ENCODE results near the gene XPO4. TPM values are rescaled to one million over a fixed set of nuclear protein-coding genes. Genes with fewer than 3 reads are reported as not detected.

The XPO4 gene
- total RNA-seq, 1 experiment from 2014 or later: 36.3 TPM

- Histone ChIP-seq H3K27ac (ENCODE audit: low read length) (peak within 1 kb of the TSS; percentile 64), H3K9ac (ENCODE audit: low read length) (peak within 1 kb of the TSS; percentile 83), H3K36me3 (ENCODE audit: insufficient read depth, low read length) (peaks cover 32% of the 10 kb centered on the region), H3K9me3 (ENCODE audit: low read length) (peaks cover 13% of the 10 kb centered on the region), H3K4me2 (ENCODE audit: low read depth, low read length, poor library complexity, severe bottlenecking) (peak within 1 kb of the TSS; percentile 81), H2AFZ (ENCODE audit: low read length) (peak within 1 kb of the TSS; percentile 79; the same call in 1 of the 2 replicates), H4K20me1 (ENCODE audit: insufficient read depth, low read depth, low read length) (no peaks in the 10 kb centered on the region), H3K4me3 (ENCODE audit: low read length) (peak within 1 kb of the TSS; percentile 69), H3K27me3 (ENCODE audit: low read length) (no peaks in the 10 kb centered on the region), H3K9me2 (replicated peaks; ENCODE audit: insufficient read depth, low read length) (no peaks in the 10 kb centered on the region), H3K4me1 (ENCODE audit: low read length) (peaks cover 19% of the 10 kb centered on the region), H3K79me2 (ENCODE audit: low read length) (peaks cover 18% of the 10 kb centered on the region)
- DNase-seq: peak; percentile 97
Measured at GRCh38 chr13:20773194-20774080, 129.1 kb downstream of the XPO4 start, which contains the start of gene EEF1AKMT1. EEF1AKMT1 (minus strand) TSS chr13:20773961; CDS start chr13:20757598, 16,363 bp downstream.

- peaks cover 13% of the 10 kb centered on the region for H3K9me3 ChIP-seq (ENCODE audit: low read length)
- peaks cover 32% of the 10 kb centered on the region for H3K36me3 ChIP-seq (ENCODE audit: insufficient read depth, low read length)
- H3K79me2 ChIP-seq (ENCODE audit: low read length): peaks cover 18% of the 10 kb centered on the region
- DNase-seq: no peak
- peak overlapping the region; percentile 64; the same call in 1 of the 2 replicates for H3K27ac ChIP-seq (ENCODE audit: low read length)
- H2AFZ ChIP-seq (ENCODE audit: low read length): no peak overlapping the region; the same call in 1 of the 2 replicates
- H3K9ac ChIP-seq (ENCODE audit: low read length): peak overlapping the region; percentile 83
- H4K20me1 ChIP-seq (ENCODE audit: insufficient read depth, low read depth, low read length): no peaks in the 10 kb centered on the region
- H3K4me1 ChIP-seq (ENCODE audit: low read length): peaks cover 19% of the 10 kb centered on the region
- H3K4me2 ChIP-seq (ENCODE audit: low read depth, low read length, poor library complexity, severe bottlenecking): peak overlapping the region; percentile 81
- no peaks in the 10 kb centered on the region for H3K27me3 ChIP-seq (ENCODE audit: low read length)
- H3K9me2 ChIP-seq (replicated peaks; ENCODE audit: insufficient read depth, low read length): no peaks in the 10 kb centered on the region
- peak overlapping the region; percentile 69 for H3K4me3 ChIP-seq (ENCODE audit: low read length)
Measured at GRCh38 chr13:20772401-20773131, 130.0 kb downstream of the XPO4 start.

- H3K27ac ChIP-seq (ENCODE audit: low read length): no peak overlapping the region
- no peak overlapping the region for H3K4me2 ChIP-seq (ENCODE audit: low read depth, low read length, poor library complexity, severe bottlenecking)
- no peak overlapping the region for H2AFZ ChIP-seq (ENCODE audit: low read length)
- peaks cover 32% of the 10 kb centered on the region for H3K36me3 ChIP-seq (ENCODE audit: insufficient read depth, low read length)
- H3K9me2 ChIP-seq (replicated peaks; ENCODE audit: insufficient read depth, low read length): no peaks in the 10 kb centered on the region
- H3K4me3 ChIP-seq (ENCODE audit: low read length): no peak overlapping the region
- H3K9me3 ChIP-seq (ENCODE audit: low read length): peaks cover 13% of the 10 kb centered on the region
- peaks cover 19% of the 10 kb centered on the region for H3K4me1 ChIP-seq (ENCODE audit: low read length)
- no peaks in the 10 kb centered on the region for H4K20me1 ChIP-seq (ENCODE audit: insufficient read depth, low read depth, low read length)
- DNase-seq: no peak
- H3K27me3 ChIP-seq (ENCODE audit: low read length): no peaks in the 10 kb centered on the region
- peaks cover 18% of the 10 kb centered on the region for H3K79me2 ChIP-seq (ENCODE audit: low read length)
- H3K9ac ChIP-seq (ENCODE audit: low read length): no peak overlapping the region
Measured at GRCh38 chr13:20769834-20770233, 132.7 kb downstream of the XPO4 start.

GRCh38 chr13:20769091-20769490 is 133.5 kb downstream of the XPO4 start:
- Histone ChIP-seq H3K79me2 (ENCODE audit: low read length) (peaks cover 18% of the 10 kb centered on the region), H3K4me2 (ENCODE audit: low read depth, low read length, poor library complexity, severe bottlenecking) (no peak overlapping the region), H3K9me3 (ENCODE audit: low read length) (peaks cover 13% of the 10 kb centered on the region), H3K9me2 (replicated peaks; ENCODE audit: insufficient read depth, low read length) (no peaks in the 10 kb centered on the region), H2AFZ (ENCODE audit: low read length) (no peak overlapping the region), H3K4me1 (ENCODE audit: low read length) (peaks cover 16% of the 10 kb centered on the region), H3K4me3 (ENCODE audit: low read length) (no peak overlapping the region), H3K27me3 (ENCODE audit: low read length) (no peaks in the 10 kb centered on the region), H4K20me1 (ENCODE audit: insufficient read depth, low read depth, low read length) (no peaks in the 10 kb centered on the region), H3K9ac (ENCODE audit: low read length) (no peak overlapping the region), H3K27ac (ENCODE audit: low read length) (no peak overlapping the region), H3K36me3 (ENCODE audit: insufficient read depth, low read length) (peaks cover 32% of the 10 kb centered on the region)
- DNase-seq: no peak

GRCh38 chr13:20767309-20767943 is 135.1 kb downstream of the XPO4 start:
- H3K4me3 ChIP-seq (ENCODE audit: low read length): no peak overlapping the region
- H3K9ac ChIP-seq (ENCODE audit: low read length): no peak overlapping the region
- H3K9me3 ChIP-seq (ENCODE audit: low read length): peaks cover 13% of the 10 kb centered on the region
- H3K79me2 ChIP-seq (ENCODE audit: low read length): peaks cover 7% of the 10 kb centered on the region
- H3K4me1 ChIP-seq (ENCODE audit: low read length): peaks cover 1% of the 10 kb centered on the region
- H4K20me1 ChIP-seq (ENCODE audit: insufficient read depth, low read depth, low read length): no peaks in the 10 kb centered on the region
- no peaks in the 10 kb centered on the region for H3K9me2 ChIP-seq (replicated peaks; ENCODE audit: insufficient read depth, low read length)
- no peak overlapping the region for H3K4me2 ChIP-seq (ENCODE audit: low read depth, low read length, poor library complexity, severe bottlenecking)
- no peak overlapping the region for H3K27ac ChIP-seq (ENCODE audit: low read length)
- no peaks in the 10 kb centered on the region for H3K27me3 ChIP-seq (ENCODE audit: low read length)
- peaks cover 28% of the 10 kb centered on the region for H3K36me3 ChIP-seq (ENCODE audit: insufficient read depth, low read length)
- no peak for DNase-seq
- H2AFZ ChIP-seq (ENCODE audit: low read length): no peak overlapping the region

GRCh38 chr13:20760872-20761271 is 141.7 kb downstream of the XPO4 start:
- Histone ChIP-seq H4K20me1 (ENCODE audit: insufficient read depth, low read depth, low read length) (no peaks in the 10 kb centered on the region), H3K9me2 (replicated peaks; ENCODE audit: insufficient read depth, low read length) (no peaks in the 10 kb centered on the region), H3K9me3 (ENCODE audit: low read length) (no peaks in the 10 kb centered on the region), H3K27me3 (ENCODE audit: low read length) (no peaks in the 10 kb centered on the region), H3K4me2 (ENCODE audit: low read depth, low read length, poor library complexity, severe bottlenecking) (no peak overlapping the region), H3K4me1 (ENCODE audit: low read length) (no peaks in the 10 kb centered on the region), H3K9ac (ENCODE audit: low read length) (no peak overlapping the region), H3K27ac (ENCODE audit: low read length) (no peak overlapping the region), H3K79me2 (ENCODE audit: low read length) (no peaks in the 10 kb centered on the region), H3K36me3 (ENCODE audit: insufficient read depth, low read length) (no peaks in the 10 kb centered on the region), H2AFZ (ENCODE audit: low read length) (no peak overlapping the region), H3K4me3 (ENCODE audit: low read length) (no peak overlapping the region)
- no peak for DNase-seq

GRCh38 chr13:20754009-20754408 is 148.5 kb downstream of the XPO4 start:
- no peaks in the 10 kb centered on the region for H3K27me3 ChIP-seq (ENCODE audit: low read length)
- no peaks in the 10 kb centered on the region for H3K9me2 ChIP-seq (replicated peaks; ENCODE audit: insufficient read depth, low read length)
- H3K79me2 ChIP-seq (ENCODE audit: low read length): no peaks in the 10 kb centered on the region
- H4K20me1 ChIP-seq (ENCODE audit: insufficient read depth, low read depth, low read length): no peaks in the 10 kb centered on the region
- DNase-seq: no peak
- no peak overlapping the region for H3K9ac ChIP-seq (ENCODE audit: low read length)
- no peaks in the 10 kb centered on the region; the same call in 1 of the 2 replicates for H3K36me3 ChIP-seq (ENCODE audit: insufficient read depth, low read length)
- H3K4me2 ChIP-seq (ENCODE audit: low read depth, low read length, poor library complexity, severe bottlenecking): no peak overlapping the region
- peaks cover 12% of the 10 kb centered on the region for H3K9me3 ChIP-seq (ENCODE audit: low read length)
- no peak overlapping the region for H2AFZ ChIP-seq (ENCODE audit: low read length)
- no peak overlapping the region for H3K4me3 ChIP-seq (ENCODE audit: low read length)
- no peak overlapping the region for H3K27ac ChIP-seq (ENCODE audit: low read length)
- H3K4me1 ChIP-seq (ENCODE audit: low read length): no peaks in the 10 kb centered on the region

GRCh38 chr13:20749377-20749776 is 153.2 kb downstream of the XPO4 start:
- H3K9me3 ChIP-seq (ENCODE audit: low read length): peaks cover 12% of the 10 kb centered on the region
- no peaks in the 10 kb centered on the region for H3K79me2 ChIP-seq (ENCODE audit: low read length)
- no peak overlapping the region for H2AFZ ChIP-seq (ENCODE audit: low read length)
- DNase-seq: no peak
- H3K9ac ChIP-seq (ENCODE audit: low read length): no peak overlapping the region
- no peak overlapping the region for H3K27ac ChIP-seq (ENCODE audit: low read length)
- no peaks in the 10 kb centered on the region for H3K4me1 ChIP-seq (ENCODE audit: low read length)
- no peaks in the 10 kb centered on the region for H3K36me3 ChIP-seq (ENCODE audit: insufficient read depth, low read length)
- H3K4me2 ChIP-seq (ENCODE audit: low read depth, low read length, poor library complexity, severe bottlenecking): no peak overlapping the region
- H3K27me3 ChIP-seq (ENCODE audit: low read length): no peaks in the 10 kb centered on the region
- H4K20me1 ChIP-seq (ENCODE audit: insufficient read depth, low read depth, low read length): no peaks in the 10 kb centered on the region
- H3K4me3 ChIP-seq (ENCODE audit: low read length): no peak overlapping the region
- no peaks in the 10 kb centered on the region for H3K9me2 ChIP-seq (replicated peaks; ENCODE audit: insufficient read depth, low read length)

All from Karpas-422 (cell line).